WTC11 (cell line): ENCODE data around the gene METTL24.

ENCODE experiments used
- CREB1 ChIP-seq: sonication (generic); formaldehyde crosslinking; IDR thresholded peaks from 2 replicates; pipeline ENCODE4 v1.8.0; 2023; ENCODE audit warnings: mild to moderate bottlenecking, missing genetic modification reagents
- FOXP4 ChIP-seq: sonication (generic); formaldehyde crosslinking; IDR thresholded peaks from 2 replicates; pipeline ENCODE4 v1.8.0; 2022; ENCODE audit warnings: mild to moderate bottlenecking, missing genetic modification reagents
- GABPB1 ChIP-seq: sonication (generic); formaldehyde crosslinking; IDR thresholded peaks from 2 replicates; pipeline ENCODE4 v1.8.1; 2023; ENCODE audit warnings: mild to moderate bottlenecking, missing genetic modification reagents
- JUN ChIP-seq: sonication (generic); formaldehyde crosslinking; IDR thresholded peaks from 2 replicates; pipeline ENCODE4 v1.8.0; 2023; ENCODE audit warnings: mild to moderate bottlenecking, missing genetic modification reagents
- NFYB ChIP-seq: sonication (generic); formaldehyde crosslinking; conservative IDR thresholded peaks from 2 replicates; pipeline ENCODE4 v1.8.0; 2022; ENCODE audit warnings: low read depth, missing genetic modification reagents
- RELA ChIP-seq: sonication (generic); formaldehyde crosslinking; IDR thresholded peaks from 2 replicates; pipeline ENCODE4 v1.8.1; 2022; ENCODE audit warnings: missing genetic modification reagents, mild to moderate bottlenecking, borderline replicate concordance
- RORB ChIP-seq: fragments of 250-450 bp; sonication (Bioruptor Pico); IDR thresholded peaks from 2 replicates; pipeline ENCODE4 v1.9.0; 2021; ENCODE audit warnings: mild to moderate bottlenecking
- TF ChIP-seq, protein P1 (sequence below): fragments of 200-600 bp; IDR thresholded peaks from 2 replicates; pipeline ENCODE4 v1.8.0; 2022; ENCODE audit warnings: antibody characterized with exemption
- TF ChIP-seq, protein P2 (sequence below): fragments of 250-450 bp; sonication (Bioruptor Pico); IDR thresholded peaks from 2 replicates; pipeline ENCODE4 v1.9.0; 2021; ENCODE audit warnings: mild to moderate bottlenecking
- TF ChIP-seq, protein P3 (sequence below): sonication (generic); formaldehyde crosslinking; IDR thresholded peaks from 2 replicates; pipeline ENCODE4 v1.8.0; 2023; ENCODE audit warnings: missing genetic modification reagents, mild to moderate bottlenecking, borderline replicate concordance

GRCh38 chr6:110341663-110342596, 16.2 kb downstream of the METTL24 start:
- TF ChIP-seq, protein P1, sequence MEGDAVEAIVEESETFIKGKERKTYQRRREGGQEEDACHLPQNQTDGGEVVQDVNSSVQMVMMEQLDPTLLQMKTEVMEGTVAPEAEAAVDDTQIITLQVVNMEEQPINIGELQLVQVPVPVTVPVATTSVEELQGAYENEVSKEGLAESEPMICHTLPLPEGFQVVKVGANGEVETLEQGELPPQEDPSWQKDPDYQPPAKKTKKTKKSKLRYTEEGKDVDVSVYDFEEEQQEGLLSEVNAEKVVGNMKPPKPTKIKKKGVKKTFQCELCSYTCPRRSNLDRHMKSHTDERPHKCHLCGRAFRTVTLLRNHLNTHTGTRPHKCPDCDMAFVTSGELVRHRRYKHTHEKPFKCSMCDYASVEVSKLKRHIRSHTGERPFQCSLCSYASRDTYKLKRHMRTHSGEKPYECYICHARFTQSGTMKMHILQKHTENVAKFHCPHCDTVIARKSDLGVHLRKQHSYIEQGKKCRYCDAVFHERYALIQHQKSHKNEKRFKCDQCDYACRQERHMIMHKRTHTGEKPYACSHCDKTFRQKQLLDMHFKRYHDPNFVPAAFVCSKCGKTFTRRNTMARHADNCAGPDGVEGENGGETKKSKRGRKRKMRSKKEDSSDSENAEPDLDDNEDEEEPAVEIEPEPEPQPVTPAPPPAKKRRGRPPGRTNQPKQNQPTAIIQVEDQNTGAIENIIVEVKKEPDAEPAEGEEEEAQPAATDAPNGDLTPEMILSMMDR = 0 out of 2 replicates have a peak, but pooled peaks have one; percentile 20
- no peak for TF ChIP-seq RELA
- TF ChIP-seq, protein P2, sequence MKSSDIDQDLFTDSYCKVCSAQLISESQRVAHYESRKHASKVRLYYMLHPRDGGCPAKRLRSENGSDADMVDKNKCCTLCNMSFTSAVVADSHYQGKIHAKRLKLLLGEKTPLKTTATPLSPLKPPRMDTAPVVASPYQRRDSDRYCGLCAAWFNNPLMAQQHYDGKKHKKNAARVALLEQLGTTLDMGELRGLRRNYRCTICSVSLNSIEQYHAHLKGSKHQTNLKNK (CRISPR knock-in tag) = no peak
- TF ChIP-seq GABPB1 (CRISPR knock-in tag) = no peak
- no peak for TF ChIP-seq CREB1 (CRISPR knock-in tag)
- TF ChIP-seq NFYB (CRISPR knock-in tag) = no peak
- TF ChIP-seq, protein P3, sequence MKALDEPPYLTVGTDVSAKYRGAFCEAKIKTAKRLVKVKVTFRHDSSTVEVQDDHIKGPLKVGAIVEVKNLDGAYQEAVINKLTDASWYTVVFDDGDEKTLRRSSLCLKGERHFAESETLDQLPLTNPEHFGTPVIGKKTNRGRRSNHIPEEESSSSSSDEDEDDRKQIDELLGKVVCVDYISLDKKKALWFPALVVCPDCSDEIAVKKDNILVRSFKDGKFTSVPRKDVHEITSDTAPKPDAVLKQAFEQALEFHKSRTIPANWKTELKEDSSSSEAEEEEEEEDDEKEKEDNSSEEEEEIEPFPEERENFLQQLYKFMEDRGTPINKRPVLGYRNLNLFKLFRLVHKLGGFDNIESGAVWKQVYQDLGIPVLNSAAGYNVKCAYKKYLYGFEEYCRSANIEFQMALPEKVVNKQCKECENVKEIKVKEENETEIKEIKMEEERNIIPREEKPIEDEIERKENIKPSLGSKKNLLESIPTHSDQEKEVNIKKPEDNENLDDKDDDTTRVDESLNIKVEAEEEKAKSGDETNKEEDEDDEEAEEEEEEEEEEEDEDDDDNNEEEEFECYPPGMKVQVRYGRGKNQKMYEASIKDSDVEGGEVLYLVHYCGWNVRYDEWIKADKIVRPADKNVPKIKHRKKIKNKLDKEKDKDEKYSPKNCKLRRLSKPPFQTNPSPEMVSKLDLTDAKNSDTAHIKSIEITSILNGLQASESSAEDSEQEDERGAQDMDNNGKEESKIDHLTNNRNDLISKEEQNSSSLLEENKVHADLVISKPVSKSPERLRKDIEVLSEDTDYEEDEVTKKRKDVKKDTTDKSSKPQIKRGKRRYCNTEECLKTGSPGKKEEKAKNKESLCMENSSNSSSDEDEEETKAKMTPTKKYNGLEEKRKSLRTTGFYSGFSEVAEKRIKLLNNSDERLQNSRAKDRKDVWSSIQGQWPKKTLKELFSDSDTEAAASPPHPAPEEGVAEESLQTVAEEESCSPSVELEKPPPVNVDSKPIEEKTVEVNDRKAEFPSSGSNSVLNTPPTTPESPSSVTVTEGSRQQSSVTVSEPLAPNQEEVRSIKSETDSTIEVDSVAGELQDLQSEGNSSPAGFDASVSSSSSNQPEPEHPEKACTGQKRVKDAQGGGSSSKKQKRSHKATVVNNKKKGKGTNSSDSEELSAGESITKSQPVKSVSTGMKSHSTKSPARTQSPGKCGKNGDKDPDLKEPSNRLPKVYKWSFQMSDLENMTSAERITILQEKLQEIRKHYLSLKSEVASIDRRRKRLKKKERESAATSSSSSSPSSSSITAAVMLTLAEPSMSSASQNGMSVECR (CRISPR knock-in tag) = no peak
- TF ChIP-seq JUN (CRISPR knock-in tag) = no peak
- no peak for TF ChIP-seq RORB (CRISPR knock-in tag)
- no peak for TF ChIP-seq FOXP4 (CRISPR knock-in tag)
